ENCODE data around the gene NME4. TPM values are rescaled to one million over a fixed set of nuclear protein-coding genes. Genes with fewer than 3 reads are reported as not detected.

NME4 gene
- total and polyA plus RNA-seq, 2 donors (not counting 1 experiment from before 2014, with no cell fraction given), result 48.7 to 61.9 TPM

DNA sequence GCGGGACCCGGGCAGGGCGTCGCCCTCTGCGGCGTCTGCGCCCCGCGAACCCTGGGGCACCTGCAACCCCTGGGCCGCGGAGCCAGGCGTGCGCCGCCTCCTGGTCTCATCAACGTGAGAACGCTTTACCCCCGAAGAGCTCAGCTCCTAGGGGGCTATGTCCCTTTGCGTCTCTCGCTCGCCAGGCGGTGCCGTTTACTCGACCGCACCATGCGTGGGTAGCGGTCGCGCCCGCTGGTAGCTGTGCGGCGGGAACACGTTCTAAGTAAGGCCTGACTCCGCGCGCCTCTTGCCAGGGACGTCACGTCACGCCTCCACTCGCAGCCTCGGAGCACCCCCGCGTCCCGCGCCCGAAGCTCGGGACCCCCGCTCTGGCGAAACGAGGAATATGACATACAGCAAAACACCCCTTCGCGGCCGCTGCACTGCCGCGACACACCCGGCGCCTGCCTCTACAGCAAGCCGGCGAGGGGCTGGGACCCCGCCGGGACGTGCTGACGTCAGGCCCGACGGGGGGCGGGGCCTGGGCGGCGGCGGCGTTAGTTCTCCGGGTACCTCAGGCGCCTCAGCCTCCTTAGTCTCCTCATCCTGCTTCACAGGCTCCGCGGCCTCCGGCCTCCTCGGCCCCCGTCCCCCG lies 28.2 kb downstream of the NME4 start, which contains the start of gene RAB11FIP3:
TSS of gene RAB11FIP3 (plus strand) at position 568 of the 637 bp plus-strand sequence. CDS start 358 bp downstream, outside the sequence.
- intact Hi-C loops (cut with micrococcal nuclease), result loop anchor here (1.0 to 5.0 kb wide), 4 partner anchors 24 to 102 kb away; partner anchors contain the start of genes CAPN15, DECR2 and PGAP6
- H3K9ac ChIP-seq (ENCODE audit: low read length), result peak within 1 kb of the TSS; percentile 74
- H2AFZ ChIP-seq (ENCODE audit: insufficient read depth, low read depth, low read length, poor library complexity, severe bottlenecking), result peak within 1 kb of the TSS; percentile 86
- Mint-ChIP-seq H3K4me1 (peaks cover 25% of the 10 kb centered on the region), H3K4me3 (peak within 1 kb of the TSS; percentile 93), H3K27ac (peak within 1 kb of the TSS; percentile 91), H3K27me3 (peaks cover 9% of the 10 kb centered on the region), H3K9me3 (ENCODE audit: insufficient read depth) (no peaks in the 10 kb centered on the region)
- peak within 1 kb of the TSS in 4 of 5 experiments; percentile 52 to 71 (median 71) for H3K4me3 ChIP-seq (ENCODE audit: control extremely low read depth in 1 of 5, extremely low read depth in 1 of 5, insufficient read depth in 1 of 5, low read depth in 2 of 5, low read length in 4 of 5)
- under 1% methylated on average over 77 of the region's 77 CpGs for WGBS (ENCODE audit: insufficient coverage)
- TF ChIP-seq EZH2 (IDR thresholded peaks at IDR 0.05; ENCODE audit: borderline replicate concordance, insufficient read depth, low read depth, low read length, poor library complexity, severe bottlenecking), result no peak
- TF ChIP-seq, protein P1, sequence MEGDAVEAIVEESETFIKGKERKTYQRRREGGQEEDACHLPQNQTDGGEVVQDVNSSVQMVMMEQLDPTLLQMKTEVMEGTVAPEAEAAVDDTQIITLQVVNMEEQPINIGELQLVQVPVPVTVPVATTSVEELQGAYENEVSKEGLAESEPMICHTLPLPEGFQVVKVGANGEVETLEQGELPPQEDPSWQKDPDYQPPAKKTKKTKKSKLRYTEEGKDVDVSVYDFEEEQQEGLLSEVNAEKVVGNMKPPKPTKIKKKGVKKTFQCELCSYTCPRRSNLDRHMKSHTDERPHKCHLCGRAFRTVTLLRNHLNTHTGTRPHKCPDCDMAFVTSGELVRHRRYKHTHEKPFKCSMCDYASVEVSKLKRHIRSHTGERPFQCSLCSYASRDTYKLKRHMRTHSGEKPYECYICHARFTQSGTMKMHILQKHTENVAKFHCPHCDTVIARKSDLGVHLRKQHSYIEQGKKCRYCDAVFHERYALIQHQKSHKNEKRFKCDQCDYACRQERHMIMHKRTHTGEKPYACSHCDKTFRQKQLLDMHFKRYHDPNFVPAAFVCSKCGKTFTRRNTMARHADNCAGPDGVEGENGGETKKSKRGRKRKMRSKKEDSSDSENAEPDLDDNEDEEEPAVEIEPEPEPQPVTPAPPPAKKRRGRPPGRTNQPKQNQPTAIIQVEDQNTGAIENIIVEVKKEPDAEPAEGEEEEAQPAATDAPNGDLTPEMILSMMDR (IDR thresholded peaks at IDR 0.05), result peak; percentile 49
- H3K79me2 ChIP-seq (ENCODE audit: control insufficient read depth, insufficient read depth, low read length), result peaks cover 26% of the 10 kb centered on the region
- POLR2A ChIA-PET, result interaction anchor here (0.6 to 2.8 kb wide), 3 partner anchors 24 to 72 kb away, joined by 3 to 13 read pairs (median 7); partner anchors contain the start of genes DECR2 and MRPL28
- peaks cover 0 to 14% (median 2%) of the 10 kb centered on the region in 4 experiments for H3K27me3 ChIP-seq (replicated peaks in 1 of 4; ENCODE audit: control extremely low read depth in 1 of 4, control insufficient read depth in 3 of 4, insufficient read depth in 4 of 4, low read length in 3 of 4)
- peak; percentile 92 for DNase-seq
- peak within 1 kb of the TSS; percentile 51 to 92 for H3K27ac ChIP-seq (ENCODE audit: low read length in 2 of 2)
- CTCF ChIA-PET, result interaction anchor here (1.0 to 1.3 kb wide), 2 partner anchors 24 to 318 kb away, joined by 3 to 4 read pairs; no protein-coding TSS in a partner anchor
- ATAC-seq (ENCODE audit: low read depth), result peak; percentile 91
- peaks cover 11% of the 10 kb centered on the region for H4K20me1 ChIP-seq (ENCODE audit: control insufficient read depth, insufficient read depth, low read length, poor library complexity, severe bottlenecking)
- no peaks in the 10 kb centered on the region for H3K36me3 ChIP-seq (replicated peaks in 1 of 2; ENCODE audit: control extremely low read depth in 1 of 2, control insufficient read depth in 1 of 2, extremely low read depth in 1 of 2, insufficient read depth in 2 of 2, low read length in 1 of 2)
- H3K9me3 ChIP-seq (ENCODE audit: control extremely low read depth in 1 of 3, control insufficient read depth in 2 of 3, insufficient read depth in 1 of 3, low read length in 2 of 3), result no peaks in the 10 kb centered on the region
- H3K4me1 ChIP-seq (ENCODE audit: control insufficient read depth in 2 of 2, insufficient read depth in 2 of 2, low read length in 2 of 2), result peaks cover 16 to 22% of the 10 kb centered on the region in 2 donors
- peak within 1 kb of the TSS; percentile 86 for H3K4me2 ChIP-seq (replicated peaks; ENCODE audit: low read depth, low read length, poor library complexity, severe bottlenecking)
